ENCODE results near the gene SLC30A4. TPM values are rescaled to one million over a fixed set of nuclear protein-coding genes. Genes with fewer than 3 reads are reported as not detected.
A peak's percentile ranks its signal among the peaks of the same experiment; 100 is the strongest.

The SLC30A4 gene
- total RNA-seq, 1 donor, result 16.0 TPM

GRCh38 chr15:45435124-45435903 is 87.2 kb downstream of the SLC30A4 start:
- H3K4me3 ChIP-seq (ENCODE audit: low read depth, low read length), result no peak overlapping the region
- DNase-seq (ENCODE audit: low read depth), result no peak
- TF ChIP-seq, protein P1, sequence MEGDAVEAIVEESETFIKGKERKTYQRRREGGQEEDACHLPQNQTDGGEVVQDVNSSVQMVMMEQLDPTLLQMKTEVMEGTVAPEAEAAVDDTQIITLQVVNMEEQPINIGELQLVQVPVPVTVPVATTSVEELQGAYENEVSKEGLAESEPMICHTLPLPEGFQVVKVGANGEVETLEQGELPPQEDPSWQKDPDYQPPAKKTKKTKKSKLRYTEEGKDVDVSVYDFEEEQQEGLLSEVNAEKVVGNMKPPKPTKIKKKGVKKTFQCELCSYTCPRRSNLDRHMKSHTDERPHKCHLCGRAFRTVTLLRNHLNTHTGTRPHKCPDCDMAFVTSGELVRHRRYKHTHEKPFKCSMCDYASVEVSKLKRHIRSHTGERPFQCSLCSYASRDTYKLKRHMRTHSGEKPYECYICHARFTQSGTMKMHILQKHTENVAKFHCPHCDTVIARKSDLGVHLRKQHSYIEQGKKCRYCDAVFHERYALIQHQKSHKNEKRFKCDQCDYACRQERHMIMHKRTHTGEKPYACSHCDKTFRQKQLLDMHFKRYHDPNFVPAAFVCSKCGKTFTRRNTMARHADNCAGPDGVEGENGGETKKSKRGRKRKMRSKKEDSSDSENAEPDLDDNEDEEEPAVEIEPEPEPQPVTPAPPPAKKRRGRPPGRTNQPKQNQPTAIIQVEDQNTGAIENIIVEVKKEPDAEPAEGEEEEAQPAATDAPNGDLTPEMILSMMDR (IDR thresholded peaks at IDR 0.05; ENCODE audit: insufficient read depth, low read depth, low read length), result no peak

- no peak for DNase-seq (ENCODE audit: low read depth)
- no peak overlapping the region for H3K4me3 ChIP-seq (ENCODE audit: low read depth, low read length)
- TF ChIP-seq, protein P1 (IDR thresholded peaks at IDR 0.05; ENCODE audit: insufficient read depth, low read depth, low read length), result no peak
Measured at GRCh38 chr15:45434078-45434567, 88.4 kb downstream of the SLC30A4 start.

DNA sequence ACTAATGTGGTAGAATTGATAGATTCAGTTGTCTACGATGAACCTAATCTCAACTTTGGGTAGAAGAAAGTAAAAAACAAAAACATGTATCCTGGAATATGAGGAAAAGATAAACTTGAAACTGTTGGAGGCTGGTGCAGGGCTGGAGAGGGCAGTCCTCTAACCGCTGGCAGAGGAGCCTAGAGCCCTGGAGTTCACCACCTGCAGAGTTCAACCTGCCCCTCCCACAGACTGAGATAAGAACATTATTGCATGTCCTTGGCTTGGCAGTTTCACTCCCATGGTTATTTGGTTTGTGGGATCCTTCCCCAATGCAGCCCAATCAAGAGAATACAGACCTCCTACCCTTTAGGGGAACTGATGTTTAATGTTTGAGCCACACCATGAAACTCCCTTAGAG is 91.0 kb downstream of the SLC30A4 start:
- DNase-seq (ENCODE audit: low read depth), result no peak
- H3K4me3 ChIP-seq (ENCODE audit: low read depth, low read length), result no peak overlapping the region
- TF ChIP-seq, protein P1 (IDR thresholded peaks at IDR 0.05; ENCODE audit: insufficient read depth, low read depth, low read length), result no peak

- TF ChIP-seq, protein P1 (IDR thresholded peaks at IDR 0.05; ENCODE audit: insufficient read depth, low read depth, low read length), result peak; percentile 100
- H3K4me3 ChIP-seq (ENCODE audit: low read depth, low read length), result peak overlapping the region; percentile 55
- DNase-seq (ENCODE audit: low read depth), result peak; percentile 67
Measured at GRCh38 chr15:45429941-45430792, 92.4 kb downstream of the SLC30A4 start.

Small RNA genes within 50 kb of the gene (small RNA-seq; reads per million reads assigned to genes)
- gene DPPA5P2, result not detected
- not detected for gene SNORA41B

Other genes with a start within 250 kb of the SLC30A4 start
- under 0.01 and 0.32 TPM in 2 replicates for gene GATM, start 144.2 kb downstream of the SLC30A4 start, total RNA-seq
- 74.7 and 87.2 TPM in 2 replicates for gene BLOC1S6, start 64.6 kb upstream of the SLC30A4 start, total RNA-seq
- gene SQOR, start 112.3 kb upstream of the SLC30A4 start, total RNA-seq, result 46.7 and 81.6 TPM in 2 replicates